ENCODE results near the gene CHD9. TPM values are rescaled to one million over a fixed set of nuclear protein-coding genes. Genes with fewer than 3 reads are reported as not detected.
"Not testable (repeated sequence)": the region's sequence is repeated elsewhere in the genome, so short reads cannot be mapped to it uniquely, and the experiment has no call there.

CHD9 gene
- polyA plus RNA-seq, 1 donor from 2014 or later = 69.3 TPM

DNA sequence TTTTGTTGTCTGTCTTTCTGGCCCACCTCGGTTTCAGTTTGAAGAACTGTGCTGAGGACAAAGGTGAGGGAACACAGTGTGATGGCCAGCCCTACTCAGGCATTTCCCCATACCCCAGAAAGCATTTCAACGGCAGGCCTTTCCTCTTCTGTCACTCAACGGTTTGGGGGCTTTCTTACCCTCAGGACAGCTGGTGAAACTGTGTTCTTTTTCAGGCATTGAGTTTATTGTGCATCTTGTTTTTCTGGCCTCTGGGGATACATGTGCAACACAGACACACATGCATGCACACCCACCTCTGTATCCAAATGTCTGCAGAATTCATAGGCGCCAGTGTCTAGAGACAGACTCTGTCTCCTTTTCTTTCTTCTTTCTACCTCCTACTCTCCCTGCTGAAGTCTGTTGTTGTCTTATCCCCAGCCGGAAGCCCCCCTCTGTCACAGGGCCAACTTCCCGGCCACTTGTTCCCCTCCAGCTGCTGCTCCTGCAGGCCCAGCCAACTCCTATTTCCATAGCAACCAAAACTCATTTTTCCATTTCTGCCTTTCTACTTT, 17.0 kb downstream of the CHD9 start:
- no peaks in the 10 kb centered on the region for H3K27me3 ChIP-seq (ENCODE audit: insufficient read depth, low read depth, low read length)
- H3F3A ChIP-seq (ENCODE audit: insufficient read depth, low read length, poor library complexity, severe bottlenecking) = no peaks in the 10 kb centered on the region
- H3K9me3 ChIP-seq (ENCODE audit: low read length) = no peaks in the 10 kb centered on the region
- no peak overlapping the region for H3K9ac ChIP-seq (ENCODE audit: low read length)
- H3K36me3 ChIP-seq (ENCODE audit: insufficient read depth, low read length) = no peaks in the 10 kb centered on the region
- TF ChIP-seq EZH2 (IDR thresholded peaks at IDR 0.05; ENCODE audit: borderline replicate concordance, insufficient read depth, low read length, poor library complexity, severe bottlenecking) (no peak), RAD21 (conservative IDR thresholded peaks at IDR 0.05) (no peak), POLR2AphosphoS5 (IDR thresholded peaks at IDR 0.05) (no peak), MXI1 (conservative IDR thresholded peaks at IDR 0.05; ENCODE audit: poor library complexity, severe bottlenecking) (no peak), EP300 (conservative IDR thresholded peaks at IDR 0.05; ENCODE audit: poor library complexity, severe bottlenecking) (no peak), TAF1 (IDR thresholded peaks at IDR 0.05; ENCODE audit: low read depth) (no peak), SMC3 (conservative IDR thresholded peaks at IDR 0.05; ENCODE audit: poor library complexity) (no peak)
- TF ChIP-seq, protein P1, sequence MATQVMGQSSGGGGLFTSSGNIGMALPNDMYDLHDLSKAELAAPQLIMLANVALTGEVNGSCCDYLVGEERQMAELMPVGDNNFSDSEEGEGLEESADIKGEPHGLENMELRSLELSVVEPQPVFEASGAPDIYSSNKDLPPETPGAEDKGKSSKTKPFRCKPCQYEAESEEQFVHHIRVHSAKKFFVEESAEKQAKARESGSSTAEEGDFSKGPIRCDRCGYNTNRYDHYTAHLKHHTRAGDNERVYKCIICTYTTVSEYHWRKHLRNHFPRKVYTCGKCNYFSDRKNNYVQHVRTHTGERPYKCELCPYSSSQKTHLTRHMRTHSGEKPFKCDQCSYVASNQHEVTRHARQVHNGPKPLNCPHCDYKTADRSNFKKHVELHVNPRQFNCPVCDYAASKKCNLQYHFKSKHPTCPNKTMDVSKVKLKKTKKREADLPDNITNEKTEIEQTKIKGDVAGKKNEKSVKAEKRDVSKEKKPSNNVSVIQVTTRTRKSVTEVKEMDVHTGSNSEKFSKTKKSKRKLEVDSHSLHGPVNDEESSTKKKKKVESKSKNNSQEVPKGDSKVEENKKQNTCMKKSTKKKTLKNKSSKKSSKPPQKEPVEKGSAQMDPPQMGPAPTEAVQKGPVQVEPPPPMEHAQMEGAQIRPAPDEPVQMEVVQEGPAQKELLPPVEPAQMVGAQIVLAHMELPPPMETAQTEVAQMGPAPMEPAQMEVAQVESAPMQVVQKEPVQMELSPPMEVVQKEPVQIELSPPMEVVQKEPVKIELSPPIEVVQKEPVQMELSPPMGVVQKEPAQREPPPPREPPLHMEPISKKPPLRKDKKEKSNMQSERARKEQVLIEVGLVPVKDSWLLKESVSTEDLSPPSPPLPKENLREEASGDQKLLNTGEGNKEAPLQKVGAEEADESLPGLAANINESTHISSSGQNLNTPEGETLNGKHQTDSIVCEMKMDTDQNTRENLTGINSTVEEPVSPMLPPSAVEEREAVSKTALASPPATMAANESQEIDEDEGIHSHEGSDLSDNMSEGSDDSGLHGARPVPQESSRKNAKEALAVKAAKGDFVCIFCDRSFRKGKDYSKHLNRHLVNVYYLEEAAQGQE (IDR thresholded peaks at IDR 0.05; ENCODE audit: borderline replicate concordance) = no peak
- TF ChIP-seq, protein P2, sequence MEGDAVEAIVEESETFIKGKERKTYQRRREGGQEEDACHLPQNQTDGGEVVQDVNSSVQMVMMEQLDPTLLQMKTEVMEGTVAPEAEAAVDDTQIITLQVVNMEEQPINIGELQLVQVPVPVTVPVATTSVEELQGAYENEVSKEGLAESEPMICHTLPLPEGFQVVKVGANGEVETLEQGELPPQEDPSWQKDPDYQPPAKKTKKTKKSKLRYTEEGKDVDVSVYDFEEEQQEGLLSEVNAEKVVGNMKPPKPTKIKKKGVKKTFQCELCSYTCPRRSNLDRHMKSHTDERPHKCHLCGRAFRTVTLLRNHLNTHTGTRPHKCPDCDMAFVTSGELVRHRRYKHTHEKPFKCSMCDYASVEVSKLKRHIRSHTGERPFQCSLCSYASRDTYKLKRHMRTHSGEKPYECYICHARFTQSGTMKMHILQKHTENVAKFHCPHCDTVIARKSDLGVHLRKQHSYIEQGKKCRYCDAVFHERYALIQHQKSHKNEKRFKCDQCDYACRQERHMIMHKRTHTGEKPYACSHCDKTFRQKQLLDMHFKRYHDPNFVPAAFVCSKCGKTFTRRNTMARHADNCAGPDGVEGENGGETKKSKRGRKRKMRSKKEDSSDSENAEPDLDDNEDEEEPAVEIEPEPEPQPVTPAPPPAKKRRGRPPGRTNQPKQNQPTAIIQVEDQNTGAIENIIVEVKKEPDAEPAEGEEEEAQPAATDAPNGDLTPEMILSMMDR (IDR thresholded peaks at IDR 0.05; ENCODE audit: poor library complexity, severe bottlenecking) = no peak
- no peaks in the 10 kb centered on the region for H3K79me2 ChIP-seq (replicated peaks; ENCODE audit: insufficient read depth, low read length)
- H3K4me3 ChIP-seq (ENCODE audit: low read length) = no peak overlapping the region
- no peak overlapping the region for H2AFZ ChIP-seq (ENCODE audit: low read depth, low read length)
- H3K27ac ChIP-seq (ENCODE audit: low read length) = no peak overlapping the region
- H3K4me2 ChIP-seq (ENCODE audit: low read length) = no peak overlapping the region
- H3K9me2 ChIP-seq (ENCODE audit: insufficient read depth, low read length) = no peaks in the 10 kb centered on the region
- no peaks in the 10 kb centered on the region for H4K20me1 ChIP-seq (ENCODE audit: insufficient read depth)

DNA sequence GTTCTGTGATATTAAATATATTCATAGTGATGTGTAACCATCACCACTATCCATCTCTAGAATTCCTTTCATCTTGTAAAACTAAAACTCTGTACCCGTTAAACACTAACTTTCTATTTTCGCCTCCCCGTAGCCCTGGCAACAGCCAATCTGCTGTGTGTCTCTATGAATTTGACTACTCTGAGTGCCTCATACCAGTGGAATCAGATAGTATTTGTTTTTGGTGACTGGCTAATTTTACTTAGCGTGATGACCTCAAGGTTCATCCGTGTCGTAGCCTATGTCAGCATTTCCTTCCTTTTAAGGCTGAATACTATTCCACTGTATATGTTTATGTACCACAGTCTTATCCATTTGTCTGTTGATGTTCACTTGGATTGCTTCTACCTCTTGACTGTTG, 18.2 kb downstream of the CHD9 start:
- Histone ChIP-seq H3K4me2 (ENCODE audit: low read length) (no peak overlapping the region), H3K79me2 (replicated peaks; ENCODE audit: insufficient read depth, low read length) (no peaks in the 10 kb centered on the region), H3F3A (ENCODE audit: insufficient read depth, low read length, poor library complexity, severe bottlenecking) (no peaks in the 10 kb centered on the region), H2AFZ (ENCODE audit: low read depth, low read length) (no peak overlapping the region), H3K27me3 (ENCODE audit: insufficient read depth, low read depth, low read length) (no peaks in the 10 kb centered on the region), H4K20me1 (ENCODE audit: insufficient read depth) (no peaks in the 10 kb centered on the region), H3K9ac (ENCODE audit: low read length) (no peak overlapping the region), H3K9me3 (ENCODE audit: low read length) (no peaks in the 10 kb centered on the region), H3K9me2 (ENCODE audit: insufficient read depth, low read length) (no peaks in the 10 kb centered on the region), H3K36me3 (ENCODE audit: insufficient read depth, low read length) (no peaks in the 10 kb centered on the region), H3K4me3 (ENCODE audit: low read length) (no peak overlapping the region), H3K27ac (ENCODE audit: low read length) (no peak overlapping the region)
- no peak for TF ChIP-seq POLR2AphosphoS5 (IDR thresholded peaks at IDR 0.05)

DNA sequence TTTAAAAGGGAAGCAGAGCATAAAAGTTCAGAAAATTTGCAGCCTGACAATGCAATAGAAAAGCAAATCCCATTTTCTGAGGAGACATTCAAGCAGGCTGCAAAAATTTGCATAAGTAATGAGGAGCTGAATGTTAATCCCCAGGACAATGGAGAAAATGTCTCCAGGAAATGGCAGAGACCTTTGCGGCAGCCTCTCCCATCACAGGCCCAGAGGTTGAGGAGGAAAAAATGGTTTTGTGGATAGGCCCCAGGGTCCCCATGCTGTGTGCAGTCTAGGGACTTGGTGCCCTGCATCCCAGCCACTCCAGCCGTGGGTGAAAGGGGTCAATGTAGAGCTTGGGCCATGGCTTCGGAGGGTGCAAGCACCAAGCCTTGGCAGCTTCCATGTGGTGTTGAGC, 19.5 kb downstream of the CHD9 start:
- not testable (repeated sequence) for H4K20me1 ChIP-seq (ENCODE audit: insufficient read depth); H3K36me3 ChIP-seq (ENCODE audit: insufficient read depth, low read length); H3K4me3 ChIP-seq (ENCODE audit: low read length); H3K27ac ChIP-seq (ENCODE audit: low read length); H3K4me2 ChIP-seq (ENCODE audit: low read length); H2AFZ ChIP-seq (ENCODE audit: low read depth, low read length); H3K79me2 ChIP-seq (replicated peaks; ENCODE audit: insufficient read depth, low read length); H3K27me3 ChIP-seq (ENCODE audit: insufficient read depth, low read depth, low read length); H3K9me2 ChIP-seq (ENCODE audit: insufficient read depth, low read length); H3K9me3 ChIP-seq (ENCODE audit: low read length); H3K9ac ChIP-seq (ENCODE audit: low read length); H3F3A ChIP-seq (ENCODE audit: insufficient read depth, low read length, poor library complexity, severe bottlenecking)

DNA sequence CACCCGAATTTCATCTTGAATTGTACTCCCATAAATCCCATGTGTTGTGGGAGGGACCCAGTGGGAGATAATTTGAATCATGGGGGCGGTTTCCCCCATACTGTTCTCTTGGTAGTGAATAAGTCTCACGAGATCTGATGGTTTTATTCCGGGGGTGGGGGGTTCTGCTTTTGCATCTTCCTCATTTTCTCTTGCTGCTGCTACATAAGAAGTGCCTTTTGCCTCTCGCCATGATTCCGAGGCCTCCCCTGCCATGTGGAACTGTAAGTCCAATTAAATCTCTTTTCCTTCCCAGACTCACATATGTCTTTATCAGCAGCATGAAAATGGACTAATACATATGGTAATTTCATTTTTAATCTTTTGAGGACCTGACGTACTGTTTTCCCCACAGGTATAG, 20.7 kb downstream of the CHD9 start:
- not testable (repeated sequence) for H3K79me2 ChIP-seq (replicated peaks; ENCODE audit: insufficient read depth, low read length); H4K20me1 ChIP-seq (ENCODE audit: insufficient read depth); H3K4me2 ChIP-seq (ENCODE audit: low read length); H3F3A ChIP-seq (ENCODE audit: insufficient read depth, low read length, poor library complexity, severe bottlenecking); H2AFZ ChIP-seq (ENCODE audit: low read depth, low read length); H3K9ac ChIP-seq (ENCODE audit: low read length); H3K27me3 ChIP-seq (ENCODE audit: insufficient read depth, low read depth, low read length); H3K27ac ChIP-seq (ENCODE audit: low read length); H3K4me3 ChIP-seq (ENCODE audit: low read length); H3K9me3 ChIP-seq (ENCODE audit: low read length); H3K9me2 ChIP-seq (ENCODE audit: insufficient read depth, low read length); H3K36me3 ChIP-seq (ENCODE audit: insufficient read depth, low read length)

Measured in neural cell (in vitro differentiated cells).